Measurements from ENCODE around the gene SERPINE3. TPM values are rescaled to one million over a fixed set of nuclear protein-coding genes. Genes with fewer than 3 reads are reported as not detected.

SERPINE3 gene

GRCh38 chr13:51405176-51405575 lies 65.7 kb downstream of the SERPINE3 start:
- no peak overlapping the region for H3K27ac ChIP-seq (replicated peaks)
- H3K4me3 ChIP-seq (replicated peaks; ENCODE audit: insufficient read depth, low read length): no peak overlapping the region
- no peak for DNase-seq (ENCODE audit: low read depth in 1 of 2, low spot score in 1 of 2)
- no peak for TF ChIP-seq POLR2AphosphoS5 (IDR thresholded peaks at IDR 0.05; ENCODE audit: low read depth)
- TF ChIP-seq SPI1 (IDR thresholded peaks at IDR 0.05; ENCODE audit: borderline replicate concordance, low read depth): peak; percentile 71; the same call in 1 of the 2 replicates
- TF ChIP-seq REST (IDR thresholded peaks at IDR 0.05; ENCODE audit: insufficient replicate concordance, low read depth): no peak
- TF ChIP-seq CTCF (IDR thresholded peaks at IDR 0.05; ENCODE audit: insufficient read depth, low read length): no peak
- no peak for TF ChIP-seq GABPA (IDR thresholded peaks at IDR 0.05; ENCODE audit: low read depth)
- no peaks in the 10 kb centered on the region for H3K27me3 ChIP-seq (ENCODE audit: insufficient read depth, poor library complexity, severe bottlenecking)

GRCh38 chr13:51412431-51412830 lies 72.9 kb downstream of the SERPINE3 start:
- no peak for DNase-seq (ENCODE audit: low read depth in 1 of 2, low spot score in 1 of 2)
- Histone ChIP-seq H3K4me3 (replicated peaks; ENCODE audit: insufficient read depth, low read length) (no peak overlapping the region), H3K27ac (replicated peaks) (no peak overlapping the region), H3K27me3 (ENCODE audit: insufficient read depth, poor library complexity, severe bottlenecking) (no peaks in the 10 kb centered on the region)
- TF ChIP-seq POLR2AphosphoS5 (IDR thresholded peaks at IDR 0.05; ENCODE audit: low read depth): no peak

Small RNA genes lying within 50 kb of the gene (microRNA-seq; reads per million reads assigned to microRNA genes)
- not detected for gene MIR5693

Measured in HL-60 (cell line).